Measurements from ENCODE around the gene MAN2A2. TPM values are rescaled to one million over a fixed set of nuclear protein-coding genes. Genes with fewer than 3 reads are reported as not detected.
A peak's percentile ranks its signal among the peaks of the same experiment; 100 is the strongest.
"Not testable (repeated sequence)": the region's sequence is repeated elsewhere in the genome, so short reads cannot be mapped to it uniquely, and the experiment has no call there.

The MAN2A2 gene
- total RNA-seq, 2 experiments from 2014 or later, result 69.1 to 74.1 TPM

DNA sequence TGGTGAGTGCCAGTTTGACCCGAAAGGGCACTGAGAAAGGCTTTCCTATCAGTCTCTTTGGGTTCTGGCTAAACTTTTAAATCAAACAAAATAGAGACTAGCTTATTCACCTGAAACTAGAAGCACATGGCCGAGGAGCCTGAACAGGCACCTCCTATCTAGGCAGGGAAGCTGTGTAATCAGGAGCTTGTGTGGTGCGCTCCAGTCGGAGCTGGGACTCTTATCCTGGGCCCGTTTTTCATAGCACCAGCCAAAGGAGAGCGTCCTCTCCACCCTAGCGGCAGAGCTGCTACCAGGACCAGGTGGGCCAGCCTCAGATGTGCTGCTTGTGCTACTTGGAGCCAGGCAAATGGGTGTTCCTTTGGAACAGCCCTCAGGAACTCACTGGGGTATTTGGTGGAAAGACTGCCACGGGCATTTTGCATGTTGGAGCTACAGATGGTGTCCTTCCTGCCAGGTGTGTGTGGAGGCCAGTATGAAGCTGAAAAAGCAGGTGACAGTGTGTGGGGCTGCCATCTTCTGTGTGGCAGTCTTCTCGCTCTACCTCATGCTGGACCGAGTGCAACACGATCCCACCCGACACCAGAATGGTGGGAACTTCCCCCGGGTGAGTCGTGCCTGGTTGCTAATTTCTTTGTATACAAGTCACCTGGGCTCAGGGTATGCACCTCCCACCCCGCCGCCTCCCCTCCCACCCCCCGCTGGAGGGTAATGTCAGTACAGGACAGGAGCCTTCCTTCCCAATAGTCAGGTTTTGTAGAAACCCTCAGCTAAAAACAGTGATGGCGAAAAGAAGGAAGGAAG is 833 bp downstream of the MAN2A2 start:
- H3K36me3 Mint-ChIP-seq, result peaks cover 29% of the 10 kb centered on the region
- no peaks in the 10 kb centered on the region for H3K9me3 Mint-ChIP-seq
- peaks cover 19% of the 10 kb centered on the region for H3K4me1 Mint-ChIP-seq
- H3K4me3 Mint-ChIP-seq, result peak overlapping the region; percentile 87
- no peaks in the 10 kb centered on the region for H3K27me3 Mint-ChIP-seq
- no peak for DNase-seq
- H3K27ac Mint-ChIP-seq, result peak overlapping the region; percentile 86

DNA sequence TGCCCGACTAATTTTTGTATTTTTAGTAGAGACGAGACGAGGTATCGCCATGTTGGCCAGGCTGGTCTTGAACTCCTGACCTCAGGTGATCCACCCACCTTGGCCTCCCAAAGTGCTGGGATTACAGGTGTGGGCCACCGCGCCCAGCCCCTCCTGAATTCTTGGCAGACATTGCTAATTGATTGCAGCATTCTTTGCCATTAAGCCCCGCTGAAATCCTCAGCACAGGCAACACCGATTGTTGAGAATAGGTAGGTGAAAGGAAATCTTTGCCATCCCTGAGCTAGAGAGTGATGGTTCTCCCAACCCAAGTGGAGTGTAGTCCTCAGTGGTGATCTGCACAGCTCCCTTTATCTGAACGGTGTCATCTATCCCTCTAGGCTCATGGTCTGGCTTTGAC is 1.6 kb downstream of the MAN2A2 start:
- Mint-ChIP-seq H3K27ac (no peak overlapping the region), H3K4me1 (peaks cover 19% of the 10 kb centered on the region), H3K36me3 (peaks cover 29% of the 10 kb centered on the region), H3K9me3 (no peaks in the 10 kb centered on the region), H3K4me3 (peak overlapping the region; percentile 18), H3K27me3 (no peaks in the 10 kb centered on the region)
- DNase-seq, result no peak

DNA sequence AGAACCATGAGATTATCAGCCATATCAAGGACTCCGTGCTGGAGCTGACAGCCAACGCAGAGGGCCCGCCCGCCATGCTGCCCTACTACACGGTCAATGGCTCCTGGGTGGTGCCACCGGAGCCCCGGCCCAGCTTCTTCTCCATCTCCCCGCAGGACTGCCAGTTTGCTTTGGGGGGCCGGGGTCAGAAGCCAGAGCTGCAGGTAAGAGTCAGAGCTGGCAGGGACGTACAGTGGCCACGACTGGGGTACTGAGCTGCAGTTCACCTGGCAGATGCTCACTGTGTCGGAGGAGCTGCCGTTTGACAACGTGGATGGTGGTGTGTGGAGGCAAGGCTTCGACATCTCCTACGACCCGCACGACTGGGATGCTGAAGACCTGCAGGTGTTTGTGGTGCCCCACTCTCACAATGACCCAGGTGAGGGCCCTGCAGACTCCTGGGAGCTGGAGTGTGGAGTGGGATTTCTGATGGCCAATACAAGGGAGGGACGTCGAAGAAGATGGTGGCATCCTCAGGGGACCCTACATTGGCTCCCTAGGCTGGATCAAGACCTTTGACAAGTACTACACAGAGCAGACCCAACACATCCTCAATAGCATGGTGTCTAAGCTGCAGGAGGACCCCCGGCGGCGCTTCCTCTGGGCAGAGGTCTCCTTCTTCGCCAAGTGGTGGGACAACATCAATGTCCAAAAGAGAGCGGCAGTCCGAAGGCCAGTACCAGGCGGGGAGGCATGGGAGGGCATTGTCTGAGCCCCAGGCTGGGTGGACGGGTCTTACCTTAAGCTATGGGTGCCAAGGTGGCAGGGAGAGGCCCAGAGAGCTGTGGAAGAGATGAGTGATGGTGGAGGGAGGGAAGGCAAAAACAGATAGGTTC is 2.4 kb downstream of the MAN2A2 start:
- Mint-ChIP-seq H3K36me3 (peaks cover 29% of the 10 kb centered on the region), H3K9me3 (no peaks in the 10 kb centered on the region), H3K27ac (no peak overlapping the region)

DNA sequence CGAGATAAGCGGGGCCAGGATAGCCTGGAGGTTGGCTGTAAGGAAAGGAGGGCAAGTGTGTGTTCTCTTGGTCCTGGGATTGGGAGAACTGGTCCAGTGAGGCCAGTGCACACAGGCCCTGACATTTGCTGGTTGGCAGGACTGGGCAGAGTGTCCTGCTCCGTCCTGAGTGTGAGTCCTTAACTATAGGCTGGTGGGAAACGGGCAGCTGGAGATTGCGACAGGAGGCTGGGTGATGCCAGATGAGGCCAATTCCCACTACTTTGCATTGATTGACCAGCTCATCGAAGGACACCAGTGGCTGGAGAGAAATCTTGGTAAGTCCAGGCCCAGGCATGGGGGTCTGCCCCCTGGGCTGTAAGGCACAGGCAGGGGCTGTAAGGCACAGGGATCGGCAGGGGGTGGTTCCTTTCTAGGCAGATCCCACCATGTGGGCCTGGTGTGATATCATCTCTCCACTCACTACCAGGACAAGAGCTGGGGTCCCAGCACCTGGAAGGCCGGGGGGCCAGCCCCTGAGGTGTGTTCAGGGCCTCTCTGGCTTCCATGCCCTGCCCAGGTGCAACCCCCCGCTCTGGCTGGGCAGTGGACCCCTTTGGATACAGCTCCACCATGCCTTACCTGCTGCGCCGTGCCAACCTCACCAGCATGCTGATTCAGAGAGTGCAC is 3.2 kb downstream of the MAN2A2 start:
- no peak overlapping the region for H3K27ac Mint-ChIP-seq
- peaks cover 15% of the 10 kb centered on the region for H3K4me1 Mint-ChIP-seq
- no peak for DNase-seq
- peaks cover 29% of the 10 kb centered on the region for H3K36me3 Mint-ChIP-seq
- no peak overlapping the region for H3K4me3 Mint-ChIP-seq
- H3K9me3 Mint-ChIP-seq, result no peaks in the 10 kb centered on the region
- no peaks in the 10 kb centered on the region for H3K27me3 Mint-ChIP-seq

More for the DNA sequence above, 2.4 kb downstream of the MAN2A2 start:
- no peak overlapping the region for H3K4me3 Mint-ChIP-seq
- no peak for DNase-seq
- H3K27me3 Mint-ChIP-seq, result no peaks in the 10 kb centered on the region
- H3K4me1 Mint-ChIP-seq, result peaks cover 17% of the 10 kb centered on the region

DNA sequence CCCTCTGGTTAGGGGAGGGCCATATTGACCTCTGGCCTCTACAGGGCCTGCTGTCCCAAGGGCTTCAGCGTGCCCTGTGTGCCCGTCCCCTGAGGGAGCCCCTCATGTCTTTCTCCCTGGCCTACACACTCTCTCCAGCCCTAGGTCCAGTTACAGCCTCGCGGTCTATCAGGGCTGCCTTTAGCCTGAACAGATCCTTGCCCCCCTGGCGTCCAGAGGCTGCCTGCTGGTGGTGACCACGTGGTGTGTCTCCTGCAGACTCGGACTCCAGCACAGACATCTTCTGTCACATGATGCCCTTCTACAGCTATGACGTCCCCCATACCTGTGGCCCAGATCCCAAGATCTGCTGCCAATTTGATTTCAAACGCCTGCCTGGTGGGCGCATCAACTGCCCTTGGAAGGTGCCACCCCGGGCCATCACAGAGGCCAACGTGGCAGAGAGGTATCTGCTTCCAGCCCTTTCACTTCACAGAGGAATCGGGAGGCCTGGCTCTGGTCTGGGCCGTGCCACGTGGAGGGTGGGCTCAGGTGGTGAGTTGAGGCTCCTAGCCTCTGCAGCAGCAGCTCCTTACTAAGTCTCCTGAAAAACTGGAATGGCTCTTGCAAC is 4.1 kb downstream of the MAN2A2 start:
- Mint-ChIP-seq H3K27me3 (no peaks in the 10 kb centered on the region), H3K27ac (no peak overlapping the region), H3K36me3 (peaks cover 29% of the 10 kb centered on the region), H3K4me1 (peaks cover 6% of the 10 kb centered on the region), H3K9me3 (no peaks in the 10 kb centered on the region), H3K4me3 (no peak overlapping the region)
- DNase-seq, result no peak

DNA sequence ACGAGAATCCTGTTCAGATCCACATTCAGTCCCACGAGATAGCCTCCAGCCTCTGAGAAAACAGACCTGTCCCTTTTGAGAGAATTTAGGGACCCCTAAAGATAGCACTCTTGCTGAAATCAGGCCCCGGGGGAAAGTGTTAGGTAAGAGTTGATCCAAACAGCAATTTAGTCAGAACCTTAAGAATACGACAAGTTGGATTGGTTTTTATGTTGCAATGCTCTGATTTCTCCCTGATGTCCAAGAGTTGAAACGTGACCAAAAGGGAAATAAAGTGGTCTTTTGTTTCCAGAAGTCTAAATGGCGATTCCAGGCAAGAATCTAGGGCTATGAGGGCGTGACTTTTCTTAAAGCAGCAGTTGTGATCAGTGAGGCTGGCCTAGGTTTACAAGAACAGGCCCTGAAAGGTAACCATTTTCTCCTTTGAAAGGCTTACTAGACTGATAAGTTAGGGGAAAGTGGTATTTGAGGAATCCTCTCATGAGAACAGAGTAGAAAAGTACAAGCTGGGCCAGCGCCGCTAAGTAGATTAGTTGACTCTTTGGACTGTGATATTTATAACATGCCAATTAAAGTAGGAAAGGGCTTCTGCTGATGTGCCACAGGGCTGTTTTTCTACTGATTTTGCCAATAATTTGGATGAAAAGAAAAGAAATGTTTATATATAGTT is 4.9 kb downstream of the MAN2A2 start:
- DNase-seq, result no peak
- Mint-ChIP-seq H3K27me3 (no peaks in the 10 kb centered on the region), H3K36me3 (peaks cover 29% of the 10 kb centered on the region), H3K9me3 (no peaks in the 10 kb centered on the region), H3K4me1 (peaks cover 6% of the 10 kb centered on the region), H3K4me3 (no peak overlapping the region), H3K27ac (no peak overlapping the region)

DNA sequence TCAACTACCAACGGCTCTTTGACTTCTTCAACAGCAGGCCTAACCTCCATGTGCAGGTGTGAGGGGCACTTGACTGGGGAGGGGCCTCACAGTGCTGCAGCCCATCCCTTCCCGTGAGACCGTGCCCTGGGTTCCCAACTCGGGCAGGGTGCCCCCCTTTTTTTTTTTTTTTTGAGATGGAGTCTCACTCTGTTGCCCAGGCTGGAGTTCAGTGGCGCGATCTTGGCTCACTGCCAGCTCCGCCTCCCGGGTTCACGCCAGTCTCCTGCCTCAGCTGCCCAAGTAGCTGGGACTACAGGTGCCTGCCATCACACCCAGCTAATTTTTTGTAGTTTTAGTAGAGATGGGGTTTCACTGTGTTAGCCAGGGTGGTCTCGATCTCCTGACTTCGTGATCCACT is 6.3 kb downstream of the MAN2A2 start:
- H3K27me3 Mint-ChIP-seq, H3K9me3 Mint-ChIP-seq, DNase-seq, H3K4me1 Mint-ChIP-seq, H3K27ac Mint-ChIP-seq, H3K4me3 Mint-ChIP-seq: not testable (repeated sequence)
- peaks cover 29% of the 10 kb centered on the region for H3K36me3 Mint-ChIP-seq

DNA sequence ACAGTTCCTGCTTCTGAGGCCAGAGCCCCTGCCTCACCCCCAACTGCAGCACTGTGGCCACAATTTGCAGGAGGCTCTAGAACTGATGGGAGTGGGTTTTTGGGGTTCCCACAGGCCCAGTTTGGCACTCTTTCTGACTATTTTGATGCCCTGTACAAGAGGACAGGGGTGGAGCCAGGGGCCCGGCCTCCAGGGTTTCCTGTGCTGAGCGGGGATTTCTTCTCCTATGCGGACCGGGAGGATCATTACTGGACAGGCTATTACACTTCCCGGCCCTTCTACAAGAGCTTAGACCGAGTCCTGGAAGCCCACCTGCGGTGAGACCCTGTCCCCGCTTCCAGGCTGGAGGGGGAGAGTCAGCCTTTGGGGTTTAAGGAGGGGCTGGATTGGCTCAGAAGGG is 6.9 kb downstream of the MAN2A2 start:
- Mint-ChIP-seq H3K9me3 (no peaks in the 10 kb centered on the region), H3K36me3 (peaks cover 27% of the 10 kb centered on the region)

DNA sequence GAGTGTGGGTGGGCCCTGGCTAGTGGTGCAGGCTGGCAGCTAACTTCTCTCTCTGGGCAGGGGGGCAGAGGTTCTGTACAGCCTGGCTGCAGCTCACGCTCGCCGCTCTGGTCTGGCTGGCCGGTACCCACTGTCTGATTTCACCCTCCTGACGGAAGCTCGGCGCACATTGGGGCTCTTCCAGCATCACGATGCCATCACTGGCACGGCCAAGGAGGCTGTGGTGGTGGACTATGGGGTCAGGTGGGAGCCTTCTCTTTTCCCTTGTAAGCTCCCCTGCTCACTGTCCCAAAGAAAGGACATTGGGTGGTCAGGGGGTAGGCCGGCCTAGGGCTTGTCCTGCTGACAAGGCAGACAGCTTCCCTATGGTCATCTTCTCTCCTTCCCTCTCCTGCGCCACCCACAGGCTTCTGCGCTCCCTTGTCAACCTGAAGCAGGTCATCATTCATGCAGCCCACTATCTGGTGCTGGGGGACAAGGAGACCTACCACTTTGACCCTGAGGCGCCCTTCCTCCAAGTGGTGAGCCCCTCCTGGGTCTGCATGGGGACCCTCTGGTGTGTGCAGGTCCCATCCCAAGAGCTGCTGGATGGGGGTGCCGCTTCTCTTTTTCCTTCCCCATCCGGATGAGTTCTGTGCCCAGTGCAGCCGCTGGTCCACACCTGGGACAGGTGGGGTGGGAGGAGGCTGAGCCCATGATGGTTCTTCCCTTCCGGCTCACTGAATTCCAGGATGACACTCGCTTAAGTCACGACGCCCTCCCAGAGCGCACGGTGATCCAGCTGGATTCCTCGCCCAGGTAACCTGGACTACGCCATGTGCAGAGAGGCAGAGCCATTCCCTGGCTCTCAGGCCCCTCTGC is 7.6 kb downstream of the MAN2A2 start:
- peaks cover 20% of the 10 kb centered on the region for H3K36me3 Mint-ChIP-seq
- H3K4me1 Mint-ChIP-seq, result no peaks in the 10 kb centered on the region
- no peaks in the 10 kb centered on the region for H3K9me3 Mint-ChIP-seq
- no peaks in the 10 kb centered on the region for H3K27me3 Mint-ChIP-seq
- no peak overlapping the region for H3K27ac Mint-ChIP-seq
- H3K4me3 Mint-ChIP-seq, result no peak overlapping the region
- no peak for DNase-seq

More for the DNA sequence above, 6.9 kb downstream of the MAN2A2 start:
- Mint-ChIP-seq H3K4me3 (no peak overlapping the region), H3K4me1 (no peaks in the 10 kb centered on the region), H3K27me3 (no peaks in the 10 kb centered on the region), H3K27ac (no peak overlapping the region)
- no peak for DNase-seq

DNA sequence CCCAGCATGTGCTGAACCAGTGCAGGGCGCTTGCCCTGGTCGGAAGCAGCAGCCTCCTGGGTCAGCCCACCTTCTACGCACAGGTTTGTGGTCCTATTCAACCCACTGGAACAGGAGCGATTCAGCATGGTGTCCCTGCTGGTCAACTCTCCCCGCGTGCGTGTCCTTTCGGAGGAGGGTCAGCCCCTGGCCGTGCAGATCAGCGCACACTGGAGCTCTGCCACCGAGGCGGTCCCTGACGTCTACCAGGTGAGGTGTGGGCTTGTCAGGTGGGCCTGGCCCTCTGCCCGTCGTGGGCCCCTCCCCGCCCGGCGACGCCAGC is 8.2 kb downstream of the MAN2A2 start:
- no peaks in the 10 kb centered on the region for H3K27me3 Mint-ChIP-seq
- H3K4me3 Mint-ChIP-seq, result no peak overlapping the region
- H3K27ac Mint-ChIP-seq, result no peak overlapping the region
- H3K4me1 Mint-ChIP-seq, result no peaks in the 10 kb centered on the region
- H3K9me3 Mint-ChIP-seq, result no peaks in the 10 kb centered on the region
- DNase-seq, result no peak
- peaks cover 17% of the 10 kb centered on the region for H3K36me3 Mint-ChIP-seq

DNA sequence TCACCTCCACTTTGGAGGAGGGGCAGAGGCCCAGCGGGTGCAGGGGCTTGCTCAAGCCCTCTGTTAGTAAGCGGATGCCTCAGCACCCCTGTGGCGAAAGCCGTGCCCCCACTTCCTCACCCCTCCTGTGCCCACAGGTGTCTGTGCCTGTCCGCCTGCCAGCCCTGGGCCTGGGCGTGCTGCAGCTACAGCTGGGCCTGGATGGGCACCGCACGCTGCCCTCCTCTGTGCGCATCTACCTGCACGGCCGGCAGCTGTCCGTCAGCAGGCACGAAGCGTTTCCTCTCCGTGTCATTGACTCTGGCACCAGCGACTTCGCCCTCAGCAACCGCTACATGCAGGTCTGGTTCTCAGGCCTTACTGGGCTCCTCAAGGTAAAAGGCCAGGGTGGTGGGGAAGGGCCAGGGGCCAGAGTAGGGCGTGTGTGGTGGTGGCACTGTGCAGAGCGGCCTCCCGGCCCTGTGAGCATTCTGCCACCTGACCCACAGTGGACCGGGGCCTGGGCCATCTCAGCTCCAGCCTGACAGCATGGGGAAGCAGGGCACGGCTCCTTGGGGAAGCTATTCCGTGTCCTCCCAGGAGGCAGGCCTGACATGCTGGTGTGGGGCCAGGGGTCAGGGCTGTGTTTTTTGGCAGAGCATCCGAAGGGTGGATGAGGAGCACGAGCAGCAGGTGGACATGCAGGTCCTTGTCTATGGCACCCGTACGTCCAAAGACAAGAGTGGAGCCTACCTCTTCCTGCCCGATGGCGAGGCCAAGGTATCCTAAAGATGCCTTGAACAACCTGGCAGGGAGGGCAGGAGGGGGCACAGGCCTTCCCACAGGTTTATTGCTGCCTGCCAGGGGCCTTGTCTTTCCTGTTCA is 9.0 kb downstream of the MAN2A2 start:
- Mint-ChIP-seq H3K36me3 (peaks cover 11% of the 10 kb centered on the region), H3K27ac (no peak overlapping the region), H3K27me3 (no peaks in the 10 kb centered on the region), H3K4me1 (no peaks in the 10 kb centered on the region), H3K4me3 (no peak overlapping the region), H3K9me3 (no peaks in the 10 kb centered on the region)
- DNase-seq, result no peak

DNA sequence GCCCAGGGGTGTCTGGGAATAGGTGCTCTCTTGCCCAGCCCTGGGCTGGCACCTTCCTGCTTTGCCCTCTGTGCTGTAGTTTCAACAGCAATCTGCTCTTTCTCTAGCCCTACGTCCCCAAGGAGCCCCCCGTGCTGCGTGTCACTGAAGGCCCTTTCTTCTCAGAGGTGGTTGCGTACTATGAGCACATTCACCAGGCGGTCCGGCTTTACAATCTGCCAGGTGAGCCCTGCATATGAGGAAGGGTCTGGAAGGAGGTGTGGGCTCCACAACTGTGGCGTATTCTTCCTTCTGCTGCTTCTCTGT is 9.6 kb downstream of the MAN2A2 start:
- Mint-ChIP-seq H3K27me3 (no peaks in the 10 kb centered on the region), H3K27ac (no peak overlapping the region), H3K4me3 (no peak overlapping the region), H3K36me3 (peaks cover 9% of the 10 kb centered on the region), H3K4me1 (no peaks in the 10 kb centered on the region), H3K9me3 (no peaks in the 10 kb centered on the region)
- DNase-seq, result no peak

DNA sequence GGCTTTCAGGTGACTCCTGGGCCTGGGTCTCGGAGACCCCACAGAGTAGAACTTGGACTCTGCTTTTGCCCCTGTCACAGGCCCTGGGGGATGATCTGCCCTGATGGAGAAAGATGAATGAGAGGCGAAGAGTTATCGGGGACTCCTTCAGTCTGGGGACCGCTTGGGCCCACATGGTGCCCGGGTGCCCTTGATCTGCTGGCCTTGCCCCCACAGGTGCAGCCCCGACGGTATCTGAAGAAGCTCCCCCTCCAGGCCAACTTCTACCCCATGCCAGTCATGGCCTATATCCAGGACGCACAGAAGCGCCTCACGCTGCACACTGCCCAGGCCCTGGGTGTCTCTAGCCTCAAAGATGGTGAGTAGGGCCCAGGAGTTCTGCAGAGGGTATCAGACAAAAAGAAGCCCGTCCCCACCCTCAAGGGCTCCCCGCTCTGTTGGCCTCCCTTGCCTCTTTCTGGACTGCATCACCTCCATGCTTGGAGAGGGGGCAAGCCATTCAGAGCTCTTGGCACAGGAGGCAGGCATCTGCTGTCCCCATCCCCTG is 10.4 kb downstream of the MAN2A2 start:
- H3K9me3 Mint-ChIP-seq, result no peaks in the 10 kb centered on the region
- peaks cover 11% of the 10 kb centered on the region for H3K36me3 Mint-ChIP-seq
- H3K4me1 Mint-ChIP-seq, result no peaks in the 10 kb centered on the region
- H3K27me3 Mint-ChIP-seq, result no peaks in the 10 kb centered on the region
- no peak for DNase-seq
- no peak overlapping the region for H3K27ac Mint-ChIP-seq
- H3K4me3 Mint-ChIP-seq, result no peak overlapping the region
